ENCODE measurements around the gene BNC1.
"Not testable (repeated sequence)": the region's sequence is repeated elsewhere in the genome, so short reads cannot be mapped to it uniquely, and the experiment has no call there.

Gene BNC1

DNA sequence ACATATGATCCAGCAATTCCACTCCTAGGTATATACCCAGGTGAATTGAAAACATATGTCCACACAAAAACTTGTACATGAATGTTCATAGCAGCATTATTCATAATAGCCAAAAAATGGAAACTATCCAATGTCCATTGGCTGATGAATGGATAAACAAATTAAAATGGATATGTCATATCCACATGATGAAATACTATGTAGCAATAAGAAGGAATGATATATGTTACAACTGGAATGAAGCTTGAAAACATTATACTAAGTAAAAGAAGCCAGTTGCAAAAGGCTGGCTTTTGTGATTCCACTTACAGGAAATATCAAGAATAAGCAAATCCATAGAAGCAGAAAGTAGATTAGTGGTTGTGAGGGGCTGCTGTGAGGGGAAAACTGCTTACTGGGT, 33.7 kb downstream of the BNC1 start:
- in situ Hi-C loops (cut with MboI; ENCODE audit: low sequenced_read_pairs) = no loop called here

DNA sequence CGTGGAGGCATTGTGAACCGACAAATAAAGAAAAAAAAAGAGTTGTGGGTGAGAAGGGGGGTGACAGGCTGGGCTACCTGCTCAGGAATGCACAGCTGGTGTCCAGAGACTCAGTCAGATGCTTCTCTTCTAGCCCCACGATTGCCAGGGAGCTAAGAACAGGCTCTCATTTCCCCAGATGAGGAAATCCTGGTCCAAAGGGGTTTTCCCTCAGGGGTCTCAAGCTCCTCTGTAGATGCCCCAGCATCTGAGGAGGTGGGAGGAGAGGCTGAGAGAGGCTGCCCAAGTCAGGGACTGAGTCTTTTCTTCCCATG, 35.5 kb downstream of the BNC1 start:
- in situ Hi-C loops (cut with MboI; ENCODE audit: low sequenced_read_pairs) = no loop called here

DNA sequence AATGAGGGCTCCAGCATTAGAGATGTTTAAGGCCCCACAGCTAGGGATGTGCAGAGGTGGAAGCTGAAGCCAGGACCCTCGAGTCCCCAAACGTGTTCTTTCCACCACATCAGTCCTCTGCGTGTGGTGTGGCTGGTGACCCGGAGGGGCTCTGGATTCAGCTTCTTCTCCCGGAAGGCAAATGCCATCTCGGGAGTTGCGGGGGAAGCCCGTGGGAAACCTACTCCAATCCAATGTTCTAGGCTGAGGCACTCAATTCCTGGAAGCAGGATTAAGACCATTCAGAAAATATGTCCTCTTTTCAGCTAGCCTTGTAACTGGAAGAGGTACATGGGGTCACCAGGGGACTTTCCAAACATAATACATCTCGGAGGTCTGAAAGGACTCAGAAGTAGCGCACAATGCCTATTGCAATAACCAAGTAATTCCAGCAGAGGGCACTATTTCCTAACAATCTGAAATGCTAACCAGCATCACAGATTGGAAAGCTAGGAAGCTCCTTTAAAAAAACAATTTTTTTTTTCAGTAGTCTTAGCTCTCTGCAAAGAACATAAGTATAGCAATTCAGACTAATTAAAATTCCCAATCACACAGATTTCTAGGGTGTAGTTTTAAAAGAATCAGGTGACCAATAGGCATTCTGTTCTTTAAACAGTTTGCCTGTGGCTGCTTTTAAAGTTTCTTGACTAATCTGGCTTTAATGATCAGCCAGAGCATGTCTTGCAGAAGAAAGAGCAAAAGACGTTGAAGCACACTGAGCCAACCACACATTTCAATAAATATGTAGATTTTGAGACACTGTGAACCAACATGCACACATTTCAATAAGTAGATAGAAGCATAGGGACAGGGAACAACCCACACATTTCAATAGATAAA, 36.1 kb downstream of the BNC1 start:
- in situ Hi-C loops (cut with MboI; ENCODE audit: low sequenced_read_pairs) = no loop called here

DNA sequence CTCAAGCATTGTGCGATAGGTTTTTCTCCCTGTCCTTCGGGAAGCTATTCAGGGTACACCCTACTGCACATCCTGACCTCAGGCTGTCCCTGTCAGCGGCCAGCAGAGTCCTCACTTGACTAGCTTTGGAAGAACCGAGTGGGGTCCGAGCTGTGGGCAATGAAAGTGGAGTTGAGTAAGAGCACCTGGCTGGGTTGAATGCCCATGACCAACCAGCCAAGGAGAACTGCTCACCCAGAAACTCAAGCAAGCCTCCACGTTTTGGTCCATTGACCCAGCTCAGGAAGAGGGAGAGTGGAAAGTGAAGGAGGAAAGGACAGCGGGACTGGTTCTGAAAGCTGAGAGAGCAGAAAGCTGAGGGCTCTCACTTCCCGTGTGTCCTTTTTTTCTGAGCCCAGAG, 40.8 kb downstream of the BNC1 start:
- in situ Hi-C loops (cut with MboI; ENCODE audit: low sequenced_read_pairs) = no loop called here

DNA sequence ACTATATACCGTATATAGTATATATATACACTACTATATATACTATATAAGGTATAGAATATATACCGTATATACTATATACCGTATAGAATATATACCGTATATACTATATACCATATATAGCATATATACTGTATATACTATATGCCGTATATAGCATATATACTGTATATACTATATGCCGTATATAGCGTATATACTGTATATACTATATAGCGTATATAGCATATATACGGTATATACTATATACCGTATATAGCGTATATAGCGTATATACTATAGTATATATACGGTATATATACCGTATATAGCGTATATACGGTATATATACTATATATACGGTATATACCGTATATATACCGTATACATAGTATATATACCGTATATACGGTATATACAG, 54.2 kb downstream of the BNC1 start:
- in situ Hi-C loops (cut with MboI; ENCODE audit: low sequenced_read_pairs) = no loop called here

DNA sequence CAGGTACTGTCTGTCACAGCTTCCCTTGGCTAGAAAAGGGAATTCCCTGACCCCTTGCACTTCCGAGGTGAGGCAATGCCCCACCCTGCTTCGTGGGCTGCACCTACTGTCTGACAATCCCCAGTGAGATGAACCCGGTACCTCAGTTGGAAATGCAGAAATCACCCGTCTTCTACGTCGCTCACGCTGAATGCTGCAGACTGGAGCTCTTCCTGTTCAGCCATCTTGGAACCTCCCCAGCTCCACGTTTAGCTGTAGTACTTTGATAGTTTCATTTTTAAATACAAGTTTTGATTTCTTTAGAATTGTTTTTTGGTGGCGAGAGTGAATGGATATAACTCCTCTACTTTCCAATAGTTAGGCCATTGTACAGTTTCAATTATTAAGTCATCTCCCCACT, 59.0 kb downstream of the BNC1 start:
- in situ Hi-C loops (cut with MboI; ENCODE audit: low sequenced_read_pairs) = no loop called here

DNA sequence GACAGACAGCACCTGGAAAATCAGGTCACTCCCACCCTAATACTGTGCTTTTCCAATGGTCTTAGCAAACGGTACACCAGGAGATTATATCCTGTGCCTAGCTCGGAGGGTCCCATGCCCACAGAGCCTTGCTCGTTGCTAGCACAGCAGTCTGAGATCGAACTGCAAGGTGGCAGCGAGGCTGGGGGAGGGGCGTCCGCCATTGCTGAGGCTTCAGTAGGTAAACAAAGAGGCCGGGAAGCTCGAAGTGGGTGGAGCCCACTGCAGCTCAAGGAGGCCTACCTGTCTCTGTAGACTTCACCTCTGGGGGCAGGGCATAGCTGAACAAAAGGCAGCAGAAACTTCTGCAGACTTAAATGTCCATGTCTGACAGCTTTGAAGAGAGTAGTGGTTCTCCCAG, 62.7 kb downstream of the BNC1 start:
- in situ Hi-C loops (cut with MboI; ENCODE audit: low sequenced_read_pairs) = not testable (repeated sequence)

DNA sequence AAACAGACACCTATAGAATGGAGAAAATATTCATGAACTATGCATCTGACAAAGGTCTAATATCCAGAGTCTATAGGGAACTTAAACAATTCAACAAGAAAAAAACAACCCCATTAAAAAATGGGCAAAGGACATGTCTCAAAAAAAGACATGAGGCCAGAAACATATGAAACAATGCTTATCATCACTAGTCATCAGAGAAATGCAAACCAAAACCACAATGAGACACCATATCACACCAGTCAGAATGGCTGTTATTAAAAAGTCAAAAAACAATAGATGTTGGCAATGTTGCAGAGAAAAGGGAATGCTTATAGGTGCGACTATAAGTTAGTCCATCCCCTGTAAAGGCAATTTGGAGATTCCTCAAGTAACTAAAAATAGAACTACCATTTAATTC, 65.4 kb downstream of the BNC1 start:
- in situ Hi-C loops (cut with MboI; ENCODE audit: low sequenced_read_pairs) = no loop called here

DNA sequence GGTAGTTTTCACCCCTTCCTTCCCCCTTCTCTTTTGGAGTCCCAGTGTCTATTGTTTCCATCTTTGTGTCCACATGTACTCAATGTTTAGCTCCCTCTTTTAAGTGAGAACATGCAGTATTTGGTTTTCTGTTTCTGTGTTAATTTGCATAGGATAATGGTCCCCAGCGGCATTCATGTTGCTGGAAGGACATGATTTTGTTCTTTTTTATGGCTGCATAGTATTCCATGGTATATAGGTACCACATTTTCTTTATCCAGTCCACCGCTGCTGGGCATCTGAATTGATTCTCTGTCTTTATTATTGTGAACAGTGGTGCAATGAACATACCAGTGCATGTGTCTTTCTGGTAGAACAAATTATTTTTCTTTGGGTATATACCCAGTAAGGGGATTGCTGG, 69.2 kb downstream of the BNC1 start:
- in situ Hi-C loops (cut with MboI; ENCODE audit: low sequenced_read_pairs) = no loop called here

DNA sequence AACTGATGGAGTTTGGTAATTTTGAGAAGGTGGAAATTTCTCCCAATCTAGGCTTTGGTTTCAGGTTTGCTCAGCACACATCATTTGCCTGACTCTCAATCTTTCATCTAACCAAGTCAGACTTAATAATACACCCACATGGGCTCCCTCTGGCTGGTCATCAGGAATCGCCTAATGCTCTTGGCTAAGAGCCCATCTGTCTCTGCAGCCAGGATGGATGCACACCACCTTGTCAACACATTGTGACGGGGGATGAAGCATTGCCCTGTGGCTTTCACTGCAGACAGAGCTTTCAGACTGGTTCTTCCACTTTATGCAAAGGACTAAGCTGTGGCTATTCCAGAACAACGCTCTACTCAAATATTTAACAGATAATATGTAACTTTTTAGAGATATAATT, 73.8 kb downstream of the BNC1 start:
- in situ Hi-C loops (cut with MboI; ENCODE audit: low sequenced_read_pairs) = no loop called here

DNA sequence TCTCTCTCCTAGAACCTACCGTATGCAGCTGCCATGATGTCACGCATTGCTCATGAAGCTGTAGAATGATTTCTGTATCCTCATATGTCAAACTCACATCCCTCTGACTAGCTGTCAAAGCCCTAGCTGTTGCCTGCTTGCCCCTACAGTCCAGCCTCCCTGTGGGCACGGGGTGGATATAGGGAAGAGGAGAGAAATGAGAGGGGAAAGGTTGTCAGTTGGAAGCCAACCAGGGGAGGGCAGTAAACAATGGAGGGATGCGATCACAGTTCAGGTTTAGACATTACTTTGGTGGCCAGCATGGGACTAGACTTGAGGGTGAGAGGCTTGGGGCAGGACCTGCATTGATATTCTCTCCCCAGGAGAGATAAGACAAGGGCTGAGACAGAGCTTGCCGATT, 75.1 kb downstream of the BNC1 start:
- in situ Hi-C loops (cut with MboI; ENCODE audit: low sequenced_read_pairs) = no loop called here

DNA sequence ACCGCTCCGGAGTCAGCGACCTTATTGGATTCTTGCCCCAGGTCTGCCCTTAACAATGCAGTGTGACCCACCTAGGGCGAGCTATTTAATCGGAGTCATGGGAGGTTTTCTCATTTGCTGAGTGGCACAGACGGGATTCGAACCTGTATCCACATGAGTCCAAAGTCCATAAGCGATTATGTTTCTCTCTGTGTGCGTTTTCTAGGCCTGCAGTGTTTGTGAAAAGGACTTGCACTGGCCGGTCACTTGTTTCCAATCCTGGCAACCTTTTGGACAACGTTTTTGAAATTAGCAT, 76.2 kb downstream of the BNC1 start:
- in situ Hi-C loops (cut with MboI; ENCODE audit: low sequenced_read_pairs) = no loop called here

DNA sequence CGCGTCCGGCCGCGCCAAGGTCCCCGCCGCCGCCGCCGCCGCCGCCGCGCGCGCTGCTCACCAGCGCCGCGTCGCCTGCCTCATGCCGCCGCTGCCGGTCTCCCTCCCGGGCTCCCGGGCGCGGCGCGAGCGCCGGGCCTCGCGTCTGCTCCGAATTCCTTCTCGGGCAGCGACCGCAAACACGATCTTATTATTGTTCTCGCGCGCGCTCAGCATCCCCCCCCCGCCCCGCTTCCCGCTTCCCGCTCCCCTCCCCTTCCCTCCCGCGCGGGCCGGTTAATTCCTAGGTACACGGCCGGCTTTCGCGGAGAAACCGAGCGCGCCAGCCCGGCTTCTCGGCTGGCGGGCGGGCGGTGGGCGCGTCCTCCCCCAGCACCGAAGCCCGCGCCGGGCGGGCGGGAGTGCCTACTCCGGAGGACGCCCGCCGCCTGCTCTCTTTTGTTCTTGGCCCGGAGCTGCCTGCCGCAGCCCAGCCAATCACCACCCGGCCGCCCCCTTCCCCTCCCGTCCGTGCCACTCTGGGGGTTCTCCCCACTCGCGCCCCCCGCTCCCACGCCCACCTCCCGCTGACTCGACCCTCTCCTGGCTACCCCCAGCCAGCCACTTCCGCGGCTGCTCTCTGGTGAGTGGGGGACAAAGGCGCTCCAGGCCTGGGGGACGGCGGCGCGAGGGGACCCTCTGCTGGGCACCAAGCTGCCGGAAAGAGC, 76.7 kb downstream of the BNC1 start, which contains the start of gene HDGFL3:
Gene HDGFL3, minus strand, starts transcription at position 164 of the 707 bp plus-strand sequence. CDS start 409 bp downstream, outside the sequence.
- in situ Hi-C loops (cut with MboI; ENCODE audit: low sequenced_read_pairs) = no loop called here

DNA sequence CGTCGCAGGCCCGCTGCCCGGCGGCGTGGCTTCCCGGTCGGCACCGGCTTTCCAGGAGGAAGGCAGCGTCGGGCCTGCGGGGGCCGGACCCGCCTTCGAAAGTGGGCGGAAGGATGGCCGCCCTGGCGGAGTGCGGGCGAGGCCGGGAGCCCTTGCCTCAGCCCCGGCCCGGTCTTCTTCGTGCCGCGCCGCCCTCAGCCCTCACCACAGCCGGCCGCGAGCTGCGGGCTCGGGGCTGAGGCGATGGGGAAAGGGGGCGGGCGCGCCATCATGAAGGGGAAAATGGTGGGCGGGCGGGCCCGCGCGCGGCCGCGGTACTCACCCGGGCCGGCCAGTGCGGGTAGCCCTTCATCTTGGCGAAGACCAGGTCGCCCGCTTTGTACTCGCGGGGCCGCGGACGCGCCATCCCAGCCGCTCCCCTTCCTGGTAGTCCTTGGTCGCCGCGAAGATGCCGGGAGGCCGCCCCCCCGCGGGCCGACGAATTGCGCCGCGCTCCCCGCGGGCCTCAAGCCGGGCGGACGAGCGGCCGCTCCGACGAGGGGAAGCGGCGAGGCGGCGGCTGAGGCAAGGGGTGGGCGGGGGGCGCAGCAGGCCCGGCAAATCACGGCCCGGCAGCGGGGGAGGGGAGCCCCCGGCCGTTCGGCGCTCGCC, 77.3 kb downstream of the BNC1 start:
- in situ Hi-C loops (cut with MboI; ENCODE audit: low sequenced_read_pairs) = no loop called here

DNA sequence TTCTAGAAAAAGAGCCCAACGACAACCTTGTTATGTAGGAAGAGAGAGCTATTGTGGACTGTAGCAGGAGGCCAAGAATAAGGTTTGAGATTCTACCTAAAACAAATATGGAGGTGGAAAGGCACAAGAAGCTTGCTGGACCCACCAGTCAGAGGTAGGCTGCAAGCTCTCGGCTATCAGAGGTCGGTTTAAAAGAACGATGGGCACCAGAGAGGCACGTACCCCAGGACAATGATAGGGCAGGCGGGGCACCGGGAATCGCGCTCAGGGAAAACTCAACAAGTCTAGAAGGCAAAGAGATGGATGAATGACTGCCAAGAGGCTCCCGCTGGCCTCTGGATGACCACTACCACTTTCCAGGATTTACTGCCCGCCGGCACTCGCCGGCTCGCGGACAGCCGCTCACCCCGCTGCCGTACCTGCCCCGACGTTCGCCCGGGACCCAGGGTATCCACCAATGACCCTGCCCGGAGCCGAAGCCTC, 77.9 kb downstream of the BNC1 start:
- in situ Hi-C loops (cut with MboI; ENCODE audit: low sequenced_read_pairs) = no loop called here
